ENCODE measurements around the gene CD40LG.

DNA sequence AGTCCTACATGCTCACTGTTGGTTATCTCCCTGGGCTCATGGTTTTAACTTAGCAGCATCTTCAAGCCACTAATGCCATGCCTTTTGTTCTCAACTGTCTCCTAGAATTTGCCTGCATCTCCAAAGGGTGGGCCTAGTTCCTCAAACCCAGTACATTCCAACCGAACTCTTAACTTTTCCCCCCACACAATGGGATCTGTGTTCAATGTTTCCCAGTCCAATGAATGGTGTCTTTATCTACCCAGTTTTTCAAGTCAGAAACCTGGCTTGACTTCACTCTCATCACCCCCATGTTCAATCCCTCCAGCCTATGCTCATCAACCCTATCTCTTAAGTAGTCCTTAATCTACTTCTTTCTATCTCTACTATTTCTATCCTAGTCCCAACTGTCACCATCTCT is 12.9 kb downstream of the CD40LG start:
- TF ChIP-seq L3MBTL2 (conservative IDR thresholded peaks at IDR 0.05), result no peak
- TF ChIP-seq FOXK2 (IDR thresholded peaks at IDR 0.05), result no peak
- TF ChIP-seq SP1 (IDR thresholded peaks at IDR 0.05), result no peak
- TF ChIP-seq HDGF (IDR thresholded peaks at IDR 0.05; ENCODE audit: borderline replicate concordance), result no peak
- no peak for TF ChIP-seq BHLHE40 (IDR thresholded peaks at IDR 0.05; ENCODE audit: borderline replicate concordance)
- TF ChIP-seq NFRKB (IDR thresholded peaks at IDR 0.05), result no peak
- no peak for TF ChIP-seq SUZ12 (IDR thresholded peaks at IDR 0.05)
- TF ChIP-seq LEF1 (IDR thresholded peaks at IDR 0.05; ENCODE audit: borderline replicate concordance), result no peak
- no peak for TF ChIP-seq ZNF384 (IDR thresholded peaks at IDR 0.05)
- no peak for TF ChIP-seq ELF4 (IDR thresholded peaks at IDR 0.05)
- no peak for TF ChIP-seq FOXM1 (IDR thresholded peaks at IDR 0.05; ENCODE audit: borderline replicate concordance)
- TF ChIP-seq FOXA1 (IDR thresholded peaks at IDR 0.05), result no peak
- TF ChIP-seq CTBP1 (IDR thresholded peaks at IDR 0.05; ENCODE audit: borderline replicate concordance), result no peak
